Osteoblast (primary cell): ENCODE results near the gene L3MBTL2. TPM values are rescaled to one million over a fixed set of nuclear protein-coding genes. Genes with fewer than 3 reads are reported as not detected.

Experiments used
- DNase-seq: peaks from one replicate; pipeline ENCODE4 v3.0.0; 2011; ENCODE audit warnings: low spot score, mixed read lengths; ENCODE audit not compliant: insufficient read length; ENCODE audit errors: missing footprints
- H2AFZ ChIP-seq: 2 replicates; pipeline ENCODE4 v1.6.0; 2011; ENCODE audit warnings: mild to moderate bottlenecking, low read length
- H3K27ac ChIP-seq: 2 replicates; pipeline ENCODE4 v1.5.1; 2011; ENCODE audit warnings: mild to moderate bottlenecking, low read depth, low read length, moderate library complexity
- H3K27me3 ChIP-seq: 2 replicates; pipeline ENCODE4 v1.6.0; 2012; ENCODE audit warnings: mild to moderate bottlenecking, control low read depth, inconsistent platforms, low read length, moderate library complexity; ENCODE audit not compliant: insufficient read depth
- H3K36me3 ChIP-seq: 2 replicates; pipeline ENCODE4 v1.5.1; 2011; ENCODE audit warnings: mild to moderate bottlenecking, low read length, control low read depth, moderate library complexity; ENCODE audit not compliant: insufficient read depth
- H3K4me1 ChIP-seq: 2 replicates; pipeline ENCODE4 v1.5.1; 2011; ENCODE audit warnings: mild to moderate bottlenecking, low read length, control low read depth, moderate library complexity; ENCODE audit not compliant: insufficient read depth
- H3K4me2 ChIP-seq: 2 replicates; pipeline ENCODE4 v1.6.0; 2011; ENCODE audit warnings: mild to moderate bottlenecking, low read length; ENCODE audit not compliant: insufficient read depth
- H3K4me3 ChIP-seq: fragments of 200-600 bp; sonication (generic); 3 replicates; pipeline ENCODE4 v1.5.1; 2012; ENCODE audit warnings: mild to moderate bottlenecking, low read length, inconsistent platforms; ENCODE audit not compliant: insufficient read depth
- H3K79me2 ChIP-seq: 2 replicates; pipeline ENCODE4 v1.6.0; 2012; ENCODE audit warnings: mild to moderate bottlenecking, low read length, control low read depth, inconsistent platforms; ENCODE audit not compliant: insufficient read depth
- H3K9me3 ChIP-seq: 2 replicates; pipeline ENCODE4 v1.5.1; 2011; ENCODE audit warnings: low read depth, low read length, control low read depth
- H4K20me1 ChIP-seq: 2 replicates; pipeline ENCODE4 v1.6.0; 2012; ENCODE audit warnings: mild to moderate bottlenecking, low read length, control low read depth; ENCODE audit not compliant: insufficient read depth
- CTCF ChIP-seq: IDR thresholded peaks from 2 replicates; pipeline ENCODE4 v1.5.1; 2011; ENCODE audit warnings: mild to moderate bottlenecking, low read depth, low read length, moderate library complexity; ENCODE audit errors: extremely low read depth
- small RNA-seq: library from RNA; depleted of rRNA; stranded (forward); fragments of <200 nt; gene quantifications from one replicate; pipeline ENCODE3, GENCODE V24; 2012
- total RNA-seq: library from RNA; depleted of rRNA; stranded (reverse); fragments of >200 nt; gene quantifications from 2 replicates; pipeline ENCODE4 v1.2.3, GENCODE V29; 2012

The L3MBTL2 gene
- total RNA-seq, 1 donor: 22.8 TPM

- Histone ChIP-seq H3K4me3 (no peak overlapping the region), H4K20me1 (peaks cover 7% of the 10 kb centered on the region), H3K36me3 (peaks cover 80% of the 10 kb centered on the region), H3K27me3 (no peaks in the 10 kb centered on the region), H3K27ac (no peak overlapping the region), H2AFZ (no peak overlapping the region), H3K9me3 (no peaks in the 10 kb centered on the region), H3K4me2 (no peak overlapping the region), H3K4me1 (peaks cover 5% of the 10 kb centered on the region), H3K79me2 (peaks cover 70% of the 10 kb centered on the region)
- TF ChIP-seq CTCF: no peak
- no peak for DNase-seq
Observed at GRCh38 chr22:41280065-41280464, 75.0 kb downstream of the L3MBTL2 start.

DNA sequence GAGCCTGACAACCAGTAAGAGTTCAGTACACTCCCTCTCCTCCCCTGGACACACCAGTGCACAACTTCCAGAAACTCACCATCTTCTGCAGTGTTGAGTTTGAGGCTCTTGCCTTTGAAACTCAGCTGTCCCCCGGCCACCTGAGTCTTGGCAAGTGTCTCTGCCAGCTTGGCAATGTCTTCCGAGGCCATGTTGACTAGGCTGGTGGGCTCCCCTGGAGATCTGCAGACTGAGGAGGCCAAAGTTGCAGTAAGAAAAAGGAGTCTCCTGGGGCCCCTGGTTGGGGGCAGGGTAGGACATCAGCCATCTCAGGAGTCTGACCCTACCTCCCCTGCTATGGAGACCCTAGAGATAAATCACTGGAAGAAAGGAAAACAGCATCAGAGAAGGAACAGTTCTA, 75.7 kb downstream of the L3MBTL2 start:
- peaks cover 73% of the 10 kb centered on the region for H3K36me3 ChIP-seq
- H2AFZ ChIP-seq: no peak overlapping the region
- no peak overlapping the region for H3K27ac ChIP-seq
- no peaks in the 10 kb centered on the region for H3K27me3 ChIP-seq
- no peak for TF ChIP-seq CTCF
- H3K4me3 ChIP-seq: no peak overlapping the region
- no peaks in the 10 kb centered on the region for H3K9me3 ChIP-seq
- H3K4me2 ChIP-seq: no peak overlapping the region
- peaks cover 7% of the 10 kb centered on the region for H4K20me1 ChIP-seq
- DNase-seq: no peak
- H3K79me2 ChIP-seq: peaks cover 70% of the 10 kb centered on the region
- peaks cover 9% of the 10 kb centered on the region for H3K4me1 ChIP-seq

Small RNA genes lying within 50 kb of the gene (small RNA-seq; reads per million reads assigned to genes)
- gene MIR6889: not detected
- gene RNU6-375P: not detected

Other genes with a start within 250 kb of the L3MBTL2 start
- 67.7 and 71.0 TPM in 2 replicates for gene EP300, start 112.7 kb upstream of the L3MBTL2 start, total RNA-seq
- gene CHADL, start 35.6 kb downstream of the L3MBTL2 start, total RNA-seq: 1.1 and 1.2 TPM in 2 replicates
- 29.8 and 31.8 TPM in 2 replicates for gene RANGAP1, start 80.9 kb downstream of the L3MBTL2 start, total RNA-seq
- gene ZC3H7B, start 96.2 kb downstream of the L3MBTL2 start, total RNA-seq: 43.6 and 53.6 TPM in 2 replicates
- 17.4 and 18.3 TPM in 2 replicates for gene TEF, start 176.6 kb downstream of the L3MBTL2 start, total RNA-seq
- gene TOB2, start 241.5 kb downstream of the L3MBTL2 start, total RNA-seq: 28.0 and 29.0 TPM in 2 replicates